Endothelial cell of umbilical vein (primary cell): ENCODE measurements around the gene ALG12. TPM values are rescaled to one million over a fixed set of nuclear protein-coding genes. Genes with fewer than 3 reads are reported as not detected.

ENCODE experiments used
- BruUV-seq: library from RNA; stranded (reverse); fragments of 400-500 nt; replicated peaks from 2 replicates; lab custom pipeline; 2021; lab: Mats Ljungman, UMichigan
- CTCF ChIA-PET: fragments of 300-600, 350-600 bp; sonication (Branson Sonifier 250); formaldehyde crosslinking; loops from one replicate; lab custom pipeline; 2021; ENCODE audit warnings: antibody characterized with exemption, inconsistent platforms; lab: Charles Lee
- POLR2A ChIA-PET: fragments of 300-600, 350-600 bp; sonication (Branson Sonifier 250); formaldehyde crosslinking; loops from one replicate; lab custom pipeline; 2021; ENCODE audit warnings: antibody characterized with exemption, inconsistent platforms; lab: Charles Lee
- DNase-seq: peaks from one replicate; pipeline ENCODE4 v3.0.0-alpha.2; 2011; ENCODE audit warnings: low read depth, low spot score
- FAIRE-seq: peaks from 2 replicates; lab custom pipeline; 2011; peaks lifted over from hg19 to GRCh38; lab: Jason Lieb, UNC
- H2AFZ ChIP-seq: 2 replicates; pipeline ENCODE4 v1.6.0; 2012; ENCODE audit warnings: low read depth, low read length, control low read depth, inconsistent platforms
- H3K27ac ChIP-seq: 2 replicates; pipeline ENCODE4 v1.5.1; 2011; ENCODE audit warnings: low read depth, mild to moderate bottlenecking, control low read depth, low read length, moderate library complexity; ENCODE audit not compliant: insufficient read depth
- H3K27me3 ChIP-seq, 2 experiments: 2 replicates each; pipeline versions ENCODE4 v1.6.0 to v1.6.1; 2011; ENCODE audit warnings: low read length in 2 of 2, mixed read lengths in 1 of 2; ENCODE audit not compliant: control insufficient read depth in 2 of 2, insufficient read depth in 2 of 2
- H3K36me3 ChIP-seq, 2 experiments: 2 replicates in 1 of 2; 3 replicates in 1 of 2; pipeline ENCODE4 v1.5.1; 2011; ENCODE audit warnings: low read length in 2 of 2, mild to moderate bottlenecking in 1 of 2, moderate library complexity in 1 of 2; ENCODE audit not compliant: control insufficient read depth in 2 of 2, insufficient read depth in 2 of 2; ENCODE audit errors: extremely low read depth in 1 of 2
- H3K4me1 ChIP-seq: 3 replicates; pipeline ENCODE4 v1.5.1; 2011; ENCODE audit warnings: mild to moderate bottlenecking, low read length; ENCODE audit not compliant: control insufficient read depth, insufficient read depth; ENCODE audit errors: extremely low read depth
- H3K4me2 ChIP-seq: 2 replicates; pipeline ENCODE4 v1.6.1; 2011; ENCODE audit warnings: low read length, control low read depth, mixed read lengths; ENCODE audit not compliant: insufficient read depth
- H3K4me3 ChIP-seq, 3 experiments: fragments of 200-600 bp in 1 of 3; sonication (generic), shearing (Covaris generic) in 1 of 3; replicated peaks in 1 of 3; 2 replicates each; pipeline ENCODE4 v1.5.1; 2011 to 2016; ENCODE audit warnings: control low read depth in 3 of 3, low read length in 3 of 3, mild to moderate bottlenecking in 2 of 3, inconsistent platforms in 1 of 3, low read depth in 1 of 3, moderate library complexity in 1 of 3; ENCODE audit not compliant: insufficient read depth in 1 of 3
- H3K79me2 ChIP-seq: 2 replicates; pipeline ENCODE4 v1.6.0; 2012; ENCODE audit warnings: low read length, inconsistent platforms; ENCODE audit not compliant: control insufficient read depth, insufficient read depth
- H3K9ac ChIP-seq: replicated peaks from 2 replicates; pipeline ENCODE3; 2011; ENCODE audit warnings: low read length, control low read depth; ENCODE audit not compliant: insufficient read depth; ENCODE audit errors: extremely low read depth
- H3K9me1 ChIP-seq: replicated peaks from 3 replicates; pipeline ENCODE4 v1.6.0; 2011; ENCODE audit warnings: mild to moderate bottlenecking, low read length; ENCODE audit not compliant: control insufficient read depth, insufficient read depth; ENCODE audit errors: extremely low read depth
- H3K9me3 ChIP-seq: replicated peaks from 2 replicates; pipeline ENCODE4 v1.5.1; 2012; ENCODE audit warnings: low read length, inconsistent platforms; ENCODE audit not compliant: control insufficient read depth, insufficient read depth
- H4K20me1 ChIP-seq: replicated peaks from 2 replicates; pipeline ENCODE3; 2011; ENCODE audit warnings: mild to moderate bottlenecking, low read length; ENCODE audit not compliant: control insufficient read depth, insufficient read depth; ENCODE audit errors: extremely low read depth
- CTCF ChIP-seq, 2 donors: IDR thresholded peaks; 1 replicate in 1 of 2; 2 replicates in 1 of 2; pipeline ENCODE4 v1.5.1; 2011; ENCODE audit warnings: low read length in 2 of 2, mild to moderate bottlenecking in 2 of 2, moderate library complexity in 2 of 2, control low read depth in 1 of 2, inconsistent platforms in 1 of 2, low read depth in 1 of 2; ENCODE audit not compliant: insufficient read depth in 1 of 2; ENCODE audit errors: extremely low read depth in 1 of 2
- EZH2 ChIP-seq: IDR thresholded peaks from 2 replicates; pipeline ENCODE4 v1.6.1; 2012; ENCODE audit warnings: borderline replicate concordance, low read depth, mild to moderate bottlenecking, moderate library complexity, low read length, inconsistent platforms; ENCODE audit not compliant: severe bottlenecking
- FOS ChIP-seq: IDR thresholded peaks from 2 replicates; pipeline ENCODE4 v1.6.1; 2011; ENCODE audit warnings: mild to moderate bottlenecking, low read length, moderate library complexity, borderline replicate concordance; ENCODE audit not compliant: insufficient read depth
- GATA2 ChIP-seq: IDR thresholded peaks from 2 replicates; pipeline ENCODE4 v1.7.0; 2011; ENCODE audit warnings: low read depth, mild to moderate bottlenecking, moderate library complexity, mixed read lengths, low read length; ENCODE audit not compliant: insufficient read length, insufficient read depth
- JUN ChIP-seq: IDR thresholded peaks from 2 replicates; pipeline ENCODE4 v1.6.1; 2011; ENCODE audit warnings: borderline replicate concordance, low read depth; ENCODE audit not compliant: insufficient read length, insufficient read depth
- MAX ChIP-seq: IDR thresholded peaks from 2 replicates; pipeline ENCODE4 v1.6.1; 2011; ENCODE audit not compliant: insufficient read depth, insufficient read length
- MYC ChIP-seq: IDR thresholded peaks from one replicate; pipeline ENCODE4 v1.6.1; 2011; ENCODE audit warnings: mild to moderate bottlenecking, low read depth, low read length
- POLR2A ChIP-seq: IDR thresholded peaks from 2 replicates; pipeline ENCODE4 v1.6.1; 2012; ENCODE audit warnings: low read depth, mild to moderate bottlenecking, control low read depth, low read length
- POLR2AphosphoS5 ChIP-seq: IDR thresholded peaks from 2 replicates; pipeline ENCODE4 v1.6.1; 2012; ENCODE audit warnings: low read depth, mild to moderate bottlenecking, control low read depth, low read length, moderate library complexity; ENCODE audit not compliant: insufficient read depth
- dilution Hi-C: fragments of 300-500 bp; cut with MboI; formaldehyde crosslinking; loops from one replicate; pipeline ENCODE4 v1.15.0; 2019; ENCODE audit warnings: low sequenced_read_pairs; ENCODE audit not compliant: extremely low pct_ligation_motif_present
- intact Hi-C: fragments of 100-400 bp; cut with micrococcal nuclease; formaldehyde crosslinking; loops from one replicate; pipeline ENCODE4 v1.10.0; 2022
- polyA plus RNA-seq, 4 experiments: library from polyadenylated mRNA; depleted of rRNA in 3 of 4; stranded (reverse) in 3 of 4; unstranded in 1 of 4; fragments of >200 nt; gene quantifications; 2 replicates each; pipeline versions ENCODE4 v1.2.1 to v1.2.3, GENCODE V29; 2011 to 2012; ENCODE audit warnings: missing spikeins in 1 of 4
- total RNA-seq: library from RNA; stranded (reverse); gene quantifications from 2 replicates; pipeline ENCODE4 v1.2.3, GENCODE V29; 2021

ALG12 gene
- total and polyA plus RNA-seq, 2 donors (not counting 3 experiments of a cell fraction or from before 2014, with no cell fraction given): 14.6 to 18.0 TPM

GRCh38 chr22:49928185-49928495 lies 9.9 kb upstream of the ALG12 start:
- Histone ChIP-seq H3K4me1 (peaks cover 21% of the 10 kb centered on the region), H3K27me3 (no peaks in the 10 kb centered on the region), H3K79me2 (no peaks in the 10 kb centered on the region), H3K4me3 (no peak overlapping the region), H2AFZ (no peak overlapping the region), H4K20me1 (no peaks in the 10 kb centered on the region), H3K36me3 (no peaks in the 10 kb centered on the region), H3K4me2 (no peak overlapping the region), H3K9ac (no peak overlapping the region), H3K9me1 (no peaks in the 10 kb centered on the region), H3K9me3 (no peaks in the 10 kb centered on the region), H3K27ac (no peak overlapping the region)
- TF ChIP-seq EZH2: no peak
- TF ChIP-seq MYC: no peak
- TF ChIP-seq POLR2AphosphoS5: no peak
- TF ChIP-seq GATA2: no peak
- TF ChIP-seq JUN: no peak
- no peak for TF ChIP-seq CTCF (IDR thresholded peaks at IDR 0.05; ENCODE audit: extremely low read depth in 1 of 2, insufficient read depth in 1 of 2, low read depth in 1 of 2, low read length in 2 of 2)
- no peak for TF ChIP-seq FOS
- TF ChIP-seq POLR2A: no peak
- TF ChIP-seq MAX: no peak
- intact Hi-C loops (no loop called here), dilution Hi-C loops (no loop called here)
- no peak for FAIRE-seq
- ChIA-PET CTCF (interaction anchor here (2.3 kb wide), 1 partner anchor 102 kb away, joined by 31 read pairs; no protein-coding TSS in a partner anchor), POLR2A (no interaction called here)
- DNase-seq: no peak
- BruUV-seq: no TSS peak
